ENCODE data around the gene ZSCAN26. TPM values are rescaled to one million over a fixed set of nuclear protein-coding genes. Genes with fewer than 3 reads are reported as not detected.

Gene ZSCAN26
- total RNA-seq, 2 donors from 2014 or later = 8.2 to 22.8 TPM

- intact Hi-C loops (cut with DNase I) = loop anchor here (10.0 kb wide), 1 partner anchor 71 kb away; the partner anchor contains the start of gene ZSCAN31
- Histone ChIP-seq H3K27me3 (no peaks in the 10 kb centered on the region), H3K27ac (no peak overlapping the region), H3K4me3 (no peak overlapping the region), H3K36me3 (replicated peaks in 1 of 2; ENCODE audit: insufficient read depth in 1 of 2, low read depth in 2 of 2) (no peaks in the 10 kb centered on the region), H3K9me3 (no peaks in the 10 kb centered on the region), H3K4me1 (peaks cover 14% of the 10 kb centered on the region)
- no peak for DNase-seq
- ATAC-seq = no peak
- TF ChIP-seq CTCF (IDR thresholded peaks at IDR 0.05) (no peak), POLR2A (IDR thresholded peaks at IDR 0.05) (no peak)
- WGBS, 2 donors = 55 to 61% methylated on average over 2 of the region's 2 CpGs
Measured at GRCh38 chr6:28263922-28264321, 3.0 kb upstream of the ZSCAN26 start.

- peaks cover 8% of the 10 kb centered on the region for H3K4me1 ChIP-seq
- DNase-seq = no peak
- intact Hi-C loops (cut with DNase I) = loop anchor here (10.0 kb wide), 1 partner anchor 70 kb away; the partner anchor contains the start of gene ZSCAN31
- no peak overlapping the region for H3K27ac ChIP-seq
- H3K27me3 ChIP-seq = no peaks in the 10 kb centered on the region
- 45 to 56% methylated on average over 4 of the region's 4 CpGs for WGBS, 2 donors
- ATAC-seq = no peak
- H3K4me3 ChIP-seq = no peak overlapping the region
- no peaks in the 10 kb centered on the region for H3K36me3 ChIP-seq (replicated peaks in 1 of 2; ENCODE audit: insufficient read depth in 1 of 2, low read depth in 2 of 2)
- H3K9me3 ChIP-seq = no peaks in the 10 kb centered on the region
- TF ChIP-seq POLR2A (IDR thresholded peaks at IDR 0.05) (no peak), CTCF (IDR thresholded peaks at IDR 0.05) (no peak)
Measured at GRCh38 chr6:28264834-28265401, 2.0 kb upstream of the ZSCAN26 start.

- Histone ChIP-seq H3K27me3 (no peaks in the 10 kb centered on the region), H3K27ac (peak overlapping the region in 3 of 4 donors; percentile 76 to 85 (median 77)), H3K36me3 (replicated peaks in 1 of 2; ENCODE audit: insufficient read depth in 1 of 2, low read depth in 2 of 2) (no peaks in the 10 kb centered on the region), H3K4me1 (peaks cover 8% of the 10 kb centered on the region), H3K4me3 (peak overlapping the region in 1 of 2 donors; percentile 79), H3K9me3 (no peaks in the 10 kb centered on the region)
- TF ChIP-seq POLR2A (IDR thresholded peaks at IDR 0.05) (no peak), CTCF (IDR thresholded peaks at IDR 0.05) (no peak)
- DNase-seq (no peak), ATAC-seq (no peak)
- intact Hi-C loops (cut with DNase I) = loop anchor here (10.0 kb wide), 1 partner anchor 68 kb away; the partner anchor contains the start of gene ZSCAN31
- 2 to 6% methylated on average over 5 of the region's 5 CpGs for WGBS, 2 donors
Measured at GRCh38 chr6:28266563-28266961, 381 bp upstream of the ZSCAN26 start.

GRCh38 chr6:28267695-28268059 is 734 bp downstream of the ZSCAN26 start:
- intact Hi-C loops (cut with DNase I) = loop anchor here (10.0 kb wide), 1 partner anchor 67 kb away; the partner anchor contains the start of gene ZSCAN31
- Histone ChIP-seq H3K27me3 (no peaks in the 10 kb centered on the region), H3K4me3 (peak overlapping the region; percentile 79 to 83), H3K36me3 (replicated peaks in 1 of 2; ENCODE audit: insufficient read depth in 1 of 2, low read depth in 2 of 2) (peaks cover 0 to 4% of the 10 kb centered on the region in 2 donors), H3K4me1 (peaks cover 8% of the 10 kb centered on the region), H3K9me3 (no peaks in the 10 kb centered on the region), H3K27ac (peak overlapping the region in 2 of 4 donors; percentile 77 to 85)
- 0 to 4% methylated on average over 1 of the region's 1 CpG for WGBS, 2 donors
- no peak for TF ChIP-seq CTCF (IDR thresholded peaks at IDR 0.05)
- no peak for TF ChIP-seq POLR2A (IDR thresholded peaks at IDR 0.05)
- DNase-seq (no peak), ATAC-seq (no peak)

- H3K9me3 ChIP-seq = no peaks in the 10 kb centered on the region
- no peak for TF ChIP-seq POLR2A (IDR thresholded peaks at IDR 0.05)
- no peak for TF ChIP-seq CTCF (IDR thresholded peaks at IDR 0.05)
- no peak overlapping the region for H3K4me3 ChIP-seq
- no peak overlapping the region for H3K27ac ChIP-seq
- H3K4me1 ChIP-seq = peaks cover 8% of the 10 kb centered on the region
- ATAC-seq (no peak), DNase-seq (no peak)
- H3K36me3 ChIP-seq (replicated peaks in 1 of 2; ENCODE audit: insufficient read depth in 1 of 2, low read depth in 2 of 2) = peaks cover 0 to 5% of the 10 kb centered on the region in 2 donors
- intact Hi-C loops (cut with DNase I) = loop anchor here (10.0 kb wide), 1 partner anchor 65 kb away; the partner anchor contains the start of gene ZSCAN31
- no peaks in the 10 kb centered on the region for H3K27me3 ChIP-seq
Measured at GRCh38 chr6:28269492-28269891, 2.5 kb downstream of the ZSCAN26 start.

Data from body of pancreas (tissue), 4 donors.